ENCODE data around the gene MUL1. TPM values are rescaled to one million over a fixed set of nuclear protein-coding genes. Genes with fewer than 3 reads are reported as not detected.

The MUL1 gene
- total and polyA plus RNA-seq, 9 of the 15 experiments (the other 6 are each of a cell fraction or from before 2014, with no cell fraction given) = 10.4 to 32.9 (median 19.3) TPM

GRCh38 chr1:20530306-20530705 lies 22.4 kb upstream of the MUL1 start (continued):
- TF ChIP-seq CCNT2 (IDR thresholded peaks at IDR 0.05; ENCODE audit: borderline replicate concordance, extremely low read depth, insufficient read length, low read depth, low read length) (no peak), VEZF1 (CRISPR knock-in tag; IDR thresholded peaks at IDR 0.05) (peak; percentile 26; the same call in 1 of the 2 replicates), ZNF589 (CRISPR knock-in tag; IDR thresholded peaks at IDR 0.05; ENCODE audit: low read depth) (no peak), FOXM1 (IDR thresholded peaks at IDR 0.05; ENCODE audit: low read depth) (no peak), FOXM1 (CRISPR knock-in tag; IDR thresholded peaks at IDR 0.05; ENCODE audit: low read depth) (no peak), CTBP1 (IDR thresholded peaks at IDR 0.05; ENCODE audit: borderline replicate concordance) (peak; percentile 45; the same call in 1 of the 2 replicates), MCM3 (IDR thresholded peaks at IDR 0.05) (no peak), HDAC2 (IDR thresholded peaks at IDR 0.05) (peak; percentile 67; the same call in 1 of the 2 replicates), ELF1 (tag; IDR thresholded peaks at IDR 0.05) (no peak), GABPA (tag; conservative IDR thresholded peaks at IDR 0.05; ENCODE audit: low read depth) (no peak), SAFB (IDR thresholded peaks at IDR 0.05; ENCODE audit: borderline replicate concordance, low read depth, low read length) (no peak), CXXC5 (CRISPR knock-in tag; IDR thresholded peaks at IDR 0.05) (peak; percentile 30; the same call in 1 of the 2 replicates), SMAD2 (IDR thresholded peaks at IDR 0.05; ENCODE audit: low read depth, low read length) (no peak), CBFA2T3 (IDR thresholded peaks at IDR 0.05) (peak; percentile 83), NCOR1 (IDR thresholded peaks at IDR 0.05) (peak; percentile 64), SMAD4 (CRISPR knock-in tag; conservative IDR thresholded peaks at IDR 0.05) (no peak), ZFP30 (CRISPR knock-in tag; IDR thresholded peaks at IDR 0.05; ENCODE audit: borderline replicate concordance) (no peak), CREM (IDR thresholded peaks at IDR 0.05; ENCODE audit: low read depth) (0 out of 2 replicates have a peak, but pooled peaks have one; percentile 9), SNAPC5 (CRISPR knock-in tag; IDR thresholded peaks at IDR 0.05) (no peak), MEIS2 (IDR thresholded peaks at IDR 0.05; ENCODE audit: partially characterized antibody) (peak; percentile 44), TAL1 (IDR thresholded peaks at IDR 0.05) (peak; percentile 61; the same call in 1 of the 2 replicates), NFIC (IDR thresholded peaks at IDR 0.05) (peak; percentile 13; the same call in 1 of the 2 replicates), DPF2 (IDR thresholded peaks at IDR 0.05) (peak; percentile 53; the same call in 1 of the 2 replicates), ZC3H8 (IDR thresholded peaks at IDR 0.05) (no peak), MCM5 (IDR thresholded peaks at IDR 0.05; ENCODE audit: low read depth) (no peak)
- TF ChIP-seq, protein P1, sequence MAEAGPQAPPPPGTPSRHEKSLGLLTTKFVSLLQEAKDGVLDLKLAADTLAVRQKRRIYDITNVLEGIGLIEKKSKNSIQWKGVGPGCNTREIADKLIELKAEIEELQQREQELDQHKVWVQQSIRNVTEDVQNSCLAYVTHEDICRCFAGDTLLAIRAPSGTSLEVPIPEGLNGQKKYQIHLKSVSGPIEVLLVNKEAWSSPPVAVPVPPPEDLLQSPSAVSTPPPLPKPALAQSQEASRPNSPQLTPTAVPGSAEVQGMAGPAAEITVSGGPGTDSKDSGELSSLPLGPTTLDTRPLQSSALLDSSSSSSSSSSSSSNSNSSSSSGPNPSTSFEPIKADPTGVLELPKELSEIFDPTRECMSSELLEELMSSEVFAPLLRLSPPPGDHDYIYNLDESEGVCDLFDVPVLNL (CRISPR knock-in tag; IDR thresholded peaks at IDR 0.05; ENCODE audit: low read depth) = no peak
- TF ChIP-seq, protein P2, sequence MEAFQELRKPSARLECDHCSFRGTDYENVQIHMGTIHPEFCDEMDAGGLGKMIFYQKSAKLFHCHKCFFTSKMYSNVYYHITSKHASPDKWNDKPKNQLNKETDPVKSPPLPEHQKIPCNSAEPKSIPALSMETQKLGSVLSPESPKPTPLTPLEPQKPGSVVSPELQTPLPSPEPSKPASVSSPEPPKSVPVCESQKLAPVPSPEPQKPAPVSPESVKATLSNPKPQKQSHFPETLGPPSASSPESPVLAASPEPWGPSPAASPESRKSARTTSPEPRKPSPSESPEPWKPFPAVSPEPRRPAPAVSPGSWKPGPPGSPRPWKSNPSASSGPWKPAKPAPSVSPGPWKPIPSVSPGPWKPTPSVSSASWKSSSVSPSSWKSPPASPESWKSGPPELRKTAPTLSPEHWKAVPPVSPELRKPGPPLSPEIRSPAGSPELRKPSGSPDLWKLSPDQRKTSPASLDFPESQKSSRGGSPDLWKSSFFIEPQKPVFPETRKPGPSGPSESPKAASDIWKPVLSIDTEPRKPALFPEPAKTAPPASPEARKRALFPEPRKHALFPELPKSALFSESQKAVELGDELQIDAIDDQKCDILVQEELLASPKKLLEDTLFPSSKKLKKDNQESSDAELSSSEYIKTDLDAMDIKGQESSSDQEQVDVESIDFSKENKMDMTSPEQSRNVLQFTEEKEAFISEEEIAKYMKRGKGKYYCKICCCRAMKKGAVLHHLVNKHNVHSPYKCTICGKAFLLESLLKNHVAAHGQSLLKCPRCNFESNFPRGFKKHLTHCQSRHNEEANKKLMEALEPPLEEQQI (IDR thresholded peaks at IDR 0.05) = no peak
